HCT116 (cell line): ENCODE measurements around the gene DEPDC5. TPM values are rescaled to one million over a fixed set of nuclear protein-coding genes. Genes with fewer than 3 reads are reported as not detected.

Experiments
- ATAC-seq: fragments of 200-7000 bp; cut with Tn5 transposase; 2 replicates; pipeline ENCODE4 v1.9.1; 2020; ENCODE audit warnings: mild to moderate bottlenecking, moderate library complexity
- BruUV-seq: library from RNA; stranded (reverse); fragments of 400-500 nt; replicated peaks from 2 replicates; lab custom pipeline; 2021; lab: Mats Ljungman, UMichigan
- CTCF ChIA-PET: fragments of 300-600 bp; sonication (Branson Sonifier 250); formaldehyde crosslinking; loops from one replicate; lab custom pipeline; 2021; ENCODE audit warnings: antibody characterized with exemption; lab: Charles Lee
- POLR2A ChIA-PET: fragments of 300-600, 350-600 bp; sonication (Branson Sonifier 250); formaldehyde crosslinking; loops from one replicate; lab custom pipeline; 2021; ENCODE audit warnings: antibody characterized with exemption; lab: Charles Lee
- RAD21 ChIA-PET, 2 experiments: fragments of 300-600 bp; sonication (Branson Sonifier 250); formaldehyde crosslinking; loops; one replicate each; lab custom pipeline; 2023; ENCODE audit warnings: low total read pairs in 2 of 2; ENCODE audit not compliant: uncharacterized antibody in 2 of 2, unreplicated experiment in 2 of 2, low non-redundant PET in 1 of 2; lab: Charles Lee
- DNase-seq: peaks from one replicate; pipeline ENCODE4 v3.0.0-alpha.2; 2010; ENCODE audit warnings: low read depth, low spot score
- H2AFZ ChIP-seq: fragments of 200-600 bp; shearing (Covaris generic), sonication (generic); 2 replicates; pipeline ENCODE4 v1.6.1; 2017; ENCODE audit warnings: low read depth, mixed run types, mixed read lengths, antibody characterized with exemption, low read length; ENCODE audit not compliant: poor library complexity, severe bottlenecking
- H3K27ac ChIP-seq: 2 replicates; pipeline ENCODE4 v1.5.1; 2012; ENCODE audit warnings: low read depth, low read length
- H3K27me3 ChIP-seq: fragments of 200-600 bp; sonication (generic); 2 replicates; pipeline ENCODE4 v1.6.1; 2016; ENCODE audit warnings: mixed run types, low read length, mixed read lengths; ENCODE audit not compliant: insufficient read depth
- H3K36me3 ChIP-seq, 2 experiments: fragments of 200-500 bp in 1 of 2; fragments of 200-600 bp in 1 of 2; sonication (Bioruptor generic) in 1 of 2; sonication (generic) in 1 of 2; 2 replicates each; pipeline versions ENCODE4 v1.5.1 to v1.6.1; 2014 to 2016; ENCODE audit warnings: low read length in 2 of 2, inconsistent platforms in 1 of 2, mixed read lengths in 1 of 2, mixed run types in 1 of 2; ENCODE audit not compliant: insufficient read depth in 2 of 2, control insufficient read depth in 1 of 2
- H3K4me1 ChIP-seq, 2 experiments: fragments of 200-600 bp in 1 of 2; sonication (generic) in 1 of 2; 2 replicates each; pipeline versions ENCODE4 v1.5.1 to v1.6.1; 2012 to 2017; ENCODE audit warnings: low read length in 2 of 2, inconsistent platforms in 1 of 2, mild to moderate bottlenecking in 1 of 2, mixed read lengths in 1 of 2, mixed run types in 1 of 2, moderate library complexity in 1 of 2; ENCODE audit not compliant: insufficient read depth in 2 of 2, control insufficient read depth in 1 of 2
- H3K4me2 ChIP-seq: fragments of 200-600 bp; sonication (generic); 2 replicates; pipeline ENCODE4 v1.6.1; 2017; ENCODE audit warnings: mixed run types, low read length, mixed read lengths
- H3K4me3 ChIP-seq, 2 experiments: fragments of 200-600 bp in 1 of 2; sonication (generic) in 1 of 2; replicated peaks in 1 of 2; 2 replicates each; pipeline ENCODE4 v1.5.1; 2011 to 2016; ENCODE audit warnings: low read length in 2 of 2, control low read depth in 1 of 2, low read depth in 1 of 2, mild to moderate bottlenecking in 1 of 2, mixed read lengths in 1 of 2, mixed run types in 1 of 2
- H3K79me2 ChIP-seq: fragments of 200-600 bp; sonication (generic); 2 replicates; pipeline ENCODE4 v1.6.1; 2017; ENCODE audit warnings: mild to moderate bottlenecking, mixed run types, low read length, moderate library complexity, mixed read lengths; ENCODE audit not compliant: insufficient read depth
- H3K9ac ChIP-seq: fragments of 200-600 bp; sonication (generic); 2 replicates; pipeline ENCODE4 v1.6.1; 2016; ENCODE audit warnings: low read length, mixed read lengths
- H3K9me2 ChIP-seq: fragments of 200-600 bp; sonication (generic), shearing (Covaris generic); 2 replicates; pipeline ENCODE4 v1.6.1; 2017; ENCODE audit warnings: mixed run types, mild to moderate bottlenecking, moderate library complexity; ENCODE audit not compliant: insufficient read depth
- H3K9me3 ChIP-seq, 2 experiments: fragments of 200-500 bp in 1 of 2; fragments of 200-600 bp in 1 of 2; sonication (Bioruptor generic) in 1 of 2; sonication (generic) in 1 of 2; 2 replicates each; pipeline ENCODE4 v1.6.1; 2014 to 2017; ENCODE audit warnings: low read length in 2 of 2, mixed read lengths in 2 of 2, inconsistent platforms in 1 of 2, low read depth in 1 of 2, mild to moderate bottlenecking in 1 of 2, mixed run types in 1 of 2, moderate library complexity in 1 of 2; ENCODE audit not compliant: control insufficient read depth in 1 of 2, insufficient read depth in 1 of 2
- H4K20me1 ChIP-seq: fragments of 200-600 bp; sonication (generic), shearing (Covaris generic); 2 replicates; pipeline ENCODE4 v1.6.1; 2017; ENCODE audit warnings: mixed run types, mild to moderate bottlenecking, moderate library complexity; ENCODE audit not compliant: insufficient read depth
- ATF3 ChIP-seq: IDR thresholded peaks from 2 replicates; pipeline ENCODE4 v1.6.1; 2012
- CBX3 ChIP-seq: IDR thresholded peaks from 2 replicates; pipeline ENCODE4 v1.6.1; 2012; ENCODE audit warnings: low read depth
- CEBPB ChIP-seq: IDR thresholded peaks from 2 replicates; pipeline ENCODE4 v1.6.1; 2012; ENCODE audit warnings: low read depth
- CTCF ChIP-seq, 3 experiments: fragments of 200-600 bp in 1 of 3; sonication (generic) in 1 of 3; IDR thresholded peaks in 2 of 3; conservative IDR thresholded peaks in 1 of 3; 2 replicates each; pipeline ENCODE4 v1.5.1; 2012 to 2017; ENCODE audit warnings: low read depth in 2 of 3, low read length in 2 of 3, antibody characterized with exemption in 1 of 3, borderline replicate concordance in 1 of 3, control low read depth in 1 of 3, mild to moderate bottlenecking in 1 of 3, mixed read lengths in 1 of 3, mixed run types in 1 of 3, moderate library complexity in 1 of 3; ENCODE audit not compliant: insufficient read depth in 1 of 3
- EGR1 ChIP-seq: IDR thresholded peaks from 2 replicates; pipeline ENCODE4 v1.6.1; 2012; ENCODE audit warnings: low read depth
- ELF1 ChIP-seq: IDR thresholded peaks from 2 replicates; pipeline ENCODE4 v1.6.1; 2012; ENCODE audit warnings: low read depth, borderline replicate concordance
- EZH2phosphoT487 ChIP-seq: fragments of 200-600 bp; IDR thresholded peaks from 2 replicates; pipeline ENCODE4 v1.6.1; 2018; ENCODE audit warnings: antibody characterized with exemption, borderline replicate concordance
- FOSL1 ChIP-seq: IDR thresholded peaks from 2 replicates; pipeline ENCODE4 v1.6.1; 2012; ENCODE audit warnings: low read depth
- JUND ChIP-seq: IDR thresholded peaks from 2 replicates; pipeline ENCODE4 v1.6.1; 2012
- POLR2A ChIP-seq: IDR thresholded peaks from 2 replicates; pipeline ENCODE4 v1.7.0; 2011; ENCODE audit warnings: borderline replicate concordance; ENCODE audit not compliant: insufficient read depth, insufficient read length; ENCODE audit errors: extremely low read depth
- POLR2AphosphoS5 ChIP-seq: IDR thresholded peaks from 2 replicates; pipeline ENCODE4 v1.6.1; 2011; ENCODE audit warnings: mild to moderate bottlenecking, low read depth, low read length, moderate library complexity
- RAD21 ChIP-seq: IDR thresholded peaks from 2 replicates; pipeline ENCODE4 v1.6.1; 2012; ENCODE audit warnings: low read depth, mild to moderate bottlenecking
- REST ChIP-seq: IDR thresholded peaks from 2 replicates; pipeline ENCODE4 v1.6.1; 2012; ENCODE audit warnings: low read depth
- SIN3A ChIP-seq: IDR thresholded peaks from 2 replicates; pipeline ENCODE4 v1.6.1; 2012; ENCODE audit warnings: low read depth
- TCF7L2 ChIP-seq: IDR thresholded peaks from 2 replicates; pipeline ENCODE4 v1.7.0; 2011; ENCODE audit warnings: borderline replicate concordance, inconsistent platforms; ENCODE audit not compliant: insufficient read depth, insufficient read length; ENCODE audit errors: extremely low read depth
- ZBTB33 ChIP-seq: IDR thresholded peaks from 2 replicates; pipeline ENCODE4 v1.6.1; 2011; ENCODE audit warnings: mild to moderate bottlenecking, low read length, moderate library complexity; ENCODE audit not compliant: insufficient replicate concordance; ENCODE audit errors: extremely low read depth
- ZFX ChIP-seq: fragments of 450-650 bp; IDR thresholded peaks from 2 replicates; pipeline ENCODE4 v1.6.1; 2017
- intact Hi-C: fragments of 100-400 bp; cut with micrococcal nuclease; formaldehyde crosslinking; loops from 2 replicates; pipeline ENCODE4 v1.10.0; 2022
- total RNA-seq: library from RNA; stranded (reverse); gene quantifications from one replicate; pipeline ENCODE4 v1.2.1, GENCODE V29; 2021; ENCODE audit not compliant: unreplicated experiment

Gene DEPDC5
- total RNA-seq, 1 experiment from 2014 or later = 35.0 TPM

GRCh38 chr22:31906569-31906968, 152.8 kb downstream of the DEPDC5 start:
- no peaks in the 10 kb centered on the region for H3K9me2 ChIP-seq
- intact Hi-C loops = no loop called here
- DNase-seq (no peak), ATAC-seq (no peak)
- peaks cover 0 to 2% of the 10 kb centered on the region in 2 experiments; a peak in 2 of 4 replicates for H3K36me3 ChIP-seq
- H3K4me1 ChIP-seq = no peaks in the 10 kb centered on the region
- H2AFZ ChIP-seq = no peak overlapping the region
- no TSS peak for BruUV-seq
- TF ChIP-seq FOSL1 (no peak), CBX3 (no peak), CTCF (IDR thresholded peaks at IDR 0.05 in 2 of 3, conservative IDR thresholded peaks at IDR 0.05 in 1 of 3; ENCODE audit: borderline replicate concordance in 1 of 3, insufficient read depth in 1 of 3, low read depth in 2 of 3, low read length in 2 of 3) (no peak), JUND (no peak), REST (no peak), POLR2A (no peak), ZBTB33 (no peak), SIN3A (no peak), EGR1 (no peak), RAD21 (no peak), ATF3 (no peak), CEBPB (no peak), POLR2AphosphoS5 (no peak), TCF7L2 (no peak), ELF1 (no peak), ZFX (no peak), EZH2phosphoT487 (no peak)
- no peaks in the 10 kb centered on the region for H3K79me2 ChIP-seq
- RAD21 ChIA-PET = no interaction called here
- no peak overlapping the region for H3K4me2 ChIP-seq
- H3K9ac ChIP-seq = no peak overlapping the region
- H4K20me1 ChIP-seq = no peaks in the 10 kb centered on the region
- CTCF ChIA-PET = no interaction called here
- POLR2A ChIA-PET = no interaction called here
- no peak overlapping the region for H3K4me3 ChIP-seq
- no peaks in the 10 kb centered on the region for H3K27me3 ChIP-seq
- H3K9me3 ChIP-seq = no peaks in the 10 kb centered on the region
- H3K27ac ChIP-seq = no peak overlapping the region
